T-helper 9 cell (primary cell): ENCODE results near the gene BLVRB.
"Not testable (repeated sequence)": the region's sequence is repeated elsewhere in the genome, so short reads cannot be mapped to it uniquely, and the experiment has no call there.

Experiments used
- DNase-seq: peaks from one replicate; pipeline ENCODE4 v3.0.0-alpha.2; 2020

The BLVRB gene

DNA sequence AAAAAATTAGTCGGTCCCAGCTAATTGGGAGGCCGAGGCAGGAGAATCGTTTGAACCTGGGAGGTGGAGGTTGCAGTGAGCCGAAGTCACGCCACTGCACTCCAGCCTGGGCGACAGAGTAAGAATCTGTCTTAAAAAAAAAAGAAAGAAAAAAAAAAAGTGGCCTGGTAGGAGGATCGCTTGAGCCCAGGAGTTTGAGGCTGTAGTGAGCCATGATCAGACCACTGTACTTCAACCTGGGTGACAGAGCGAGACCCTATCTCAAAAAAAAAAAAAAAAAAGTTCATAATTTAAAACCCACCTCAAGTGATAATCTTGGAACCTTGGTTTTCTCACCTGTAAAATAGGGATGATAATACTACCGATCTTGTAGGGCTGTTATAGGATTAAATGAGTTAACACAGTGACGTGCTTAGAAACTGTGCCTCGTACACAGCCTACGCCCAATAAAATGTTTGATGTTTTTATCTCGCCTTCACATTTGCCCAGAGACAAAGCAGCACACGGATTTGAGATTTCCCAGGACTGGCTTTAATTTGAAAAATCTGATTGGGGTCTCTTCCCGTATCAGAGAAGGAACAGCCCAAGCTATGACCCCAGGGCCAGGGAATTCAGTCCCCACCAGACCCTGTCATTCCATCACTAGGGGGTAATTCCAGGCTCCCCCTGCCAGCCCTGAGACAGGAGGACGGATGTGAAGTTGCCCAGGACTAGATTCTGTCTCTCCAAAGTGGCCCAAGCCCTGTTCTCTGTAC, 43.4 kb downstream of the BLVRB start:
- no peak for DNase-seq

DNA sequence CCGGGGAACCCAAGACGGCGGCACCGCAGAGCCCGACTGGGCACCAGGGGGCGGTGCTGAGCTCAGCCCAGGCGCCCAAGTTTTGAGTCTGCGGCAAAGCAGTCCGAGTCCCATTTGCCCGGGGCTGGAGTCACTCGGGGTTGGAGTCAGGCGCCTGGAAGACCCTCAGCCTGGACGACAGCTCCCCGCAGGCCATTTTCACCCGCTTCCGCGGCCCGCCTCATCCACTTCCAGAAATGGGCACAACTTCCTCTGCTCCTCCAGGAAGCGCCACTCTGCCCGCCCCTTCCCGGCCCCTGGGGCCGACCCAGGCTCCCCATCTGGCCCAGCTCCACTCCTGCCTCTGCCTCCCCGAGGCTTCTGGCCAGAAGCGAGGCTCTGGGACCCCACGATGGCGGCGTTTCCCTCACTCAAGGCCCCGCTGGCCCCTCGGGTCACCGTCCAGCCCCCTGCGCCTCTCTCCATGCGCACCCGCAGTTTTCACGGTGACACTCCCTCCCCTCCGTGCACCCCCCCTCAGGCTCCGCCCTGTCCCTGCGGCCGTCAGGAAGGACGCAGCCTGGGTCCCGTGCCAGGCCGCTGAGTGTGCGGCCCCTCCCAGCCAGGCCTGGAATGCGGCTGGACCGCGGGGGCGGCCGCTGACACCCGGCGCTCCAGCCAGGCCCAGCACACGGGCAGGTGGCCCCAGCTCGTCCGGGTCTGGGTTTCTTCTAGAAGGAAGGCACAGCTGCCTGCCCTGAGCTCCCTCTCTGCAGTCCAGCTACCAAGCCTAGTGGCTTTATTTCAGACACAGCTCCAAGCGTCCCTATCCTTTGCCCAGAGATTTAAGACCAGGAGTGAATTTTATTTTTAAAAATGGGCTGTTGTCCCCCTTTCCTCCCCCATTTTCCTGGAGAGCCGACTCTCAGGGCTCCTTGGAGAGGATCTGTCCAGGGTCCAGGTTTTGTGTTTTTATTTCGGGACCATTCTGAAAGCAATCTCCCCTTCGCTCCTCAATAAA, 44.5 kb downstream of the BLVRB start:
- DNase-seq = peak; percentile 62

GRCh38 chr19:40420451-40420765, 45.1 kb downstream of the BLVRB start:
- DNase-seq = no peak

DNA sequence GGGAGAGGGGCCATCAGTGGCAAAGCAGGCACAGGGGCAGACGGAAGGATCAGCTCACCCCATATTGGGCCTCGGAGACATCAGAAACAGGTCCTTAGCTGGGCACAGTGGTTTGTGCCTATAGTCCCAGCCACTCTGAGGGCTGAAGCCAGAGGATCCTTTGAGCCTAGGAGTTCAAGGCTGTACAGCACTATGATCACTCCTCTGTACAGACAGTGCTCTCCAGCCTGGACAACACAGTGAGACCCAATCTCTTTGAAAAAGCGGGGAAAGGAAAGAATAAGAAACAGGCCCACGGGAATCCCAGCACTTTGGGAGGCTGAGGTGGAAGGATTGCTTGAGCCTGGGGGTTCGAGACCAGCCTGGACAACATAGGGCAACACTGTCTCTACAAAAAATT, 45.8 kb downstream of the BLVRB start:
- DNase-seq = no peak

DNA sequence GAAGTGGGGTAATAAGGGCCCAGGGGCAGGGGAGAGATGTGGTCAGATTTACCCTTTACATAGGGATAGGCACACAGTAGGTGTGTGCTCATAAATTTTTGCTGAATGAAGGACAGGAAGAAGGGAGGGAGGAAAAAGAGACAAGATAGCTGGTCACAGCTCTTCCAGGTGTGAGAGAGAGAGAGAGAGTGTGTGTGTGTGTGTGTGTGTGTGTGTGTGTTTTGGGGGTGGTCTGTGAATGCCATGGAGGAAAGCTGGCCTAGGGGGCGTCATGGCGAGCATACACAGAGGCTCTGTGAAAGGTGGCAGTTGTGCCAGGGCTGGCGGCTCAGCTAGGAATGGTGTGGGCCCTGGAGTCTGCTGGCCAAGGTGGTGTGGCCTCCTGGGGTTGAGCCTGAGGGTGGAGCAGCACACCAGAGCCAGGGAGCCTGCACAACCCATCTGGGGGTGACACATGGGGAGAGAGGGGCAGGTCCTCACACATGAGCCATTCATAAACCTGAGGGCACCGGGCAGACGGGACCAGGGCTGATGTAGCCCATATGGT, 46.4 kb downstream of the BLVRB start:
- no peak for DNase-seq

DNA sequence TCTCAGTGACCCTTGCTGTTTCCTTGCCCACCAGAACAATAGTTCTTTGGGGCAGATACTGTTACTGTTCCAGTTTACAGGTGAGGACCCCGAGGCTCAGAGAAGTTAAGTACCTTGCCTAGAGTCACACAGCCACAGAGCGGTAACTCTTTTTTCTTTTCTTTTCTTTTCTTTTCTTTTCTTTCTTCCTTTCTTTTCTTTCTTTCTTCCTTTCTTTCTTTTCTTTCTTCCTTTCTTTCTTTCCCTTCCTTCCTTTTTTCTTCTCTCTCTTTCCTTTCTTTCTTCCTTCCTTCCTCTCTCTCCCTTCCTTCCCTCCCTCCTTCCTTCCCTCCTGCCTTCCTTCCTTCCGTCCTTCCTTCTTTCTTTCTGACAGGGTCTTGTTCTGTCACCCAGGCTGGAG, 47.5 kb downstream of the BLVRB start:
- DNase-seq = no peak

- no peak for DNase-seq
Observed at GRCh38 chr19:40417643-40417981, 47.9 kb downstream of the BLVRB start.

- no peak for DNase-seq
Observed at GRCh38 chr19:40416918-40417642, 48.5 kb downstream of the BLVRB start.

GRCh38 chr19:40415768-40416167, 49.8 kb downstream of the BLVRB start:
- no peak for DNase-seq

DNA sequence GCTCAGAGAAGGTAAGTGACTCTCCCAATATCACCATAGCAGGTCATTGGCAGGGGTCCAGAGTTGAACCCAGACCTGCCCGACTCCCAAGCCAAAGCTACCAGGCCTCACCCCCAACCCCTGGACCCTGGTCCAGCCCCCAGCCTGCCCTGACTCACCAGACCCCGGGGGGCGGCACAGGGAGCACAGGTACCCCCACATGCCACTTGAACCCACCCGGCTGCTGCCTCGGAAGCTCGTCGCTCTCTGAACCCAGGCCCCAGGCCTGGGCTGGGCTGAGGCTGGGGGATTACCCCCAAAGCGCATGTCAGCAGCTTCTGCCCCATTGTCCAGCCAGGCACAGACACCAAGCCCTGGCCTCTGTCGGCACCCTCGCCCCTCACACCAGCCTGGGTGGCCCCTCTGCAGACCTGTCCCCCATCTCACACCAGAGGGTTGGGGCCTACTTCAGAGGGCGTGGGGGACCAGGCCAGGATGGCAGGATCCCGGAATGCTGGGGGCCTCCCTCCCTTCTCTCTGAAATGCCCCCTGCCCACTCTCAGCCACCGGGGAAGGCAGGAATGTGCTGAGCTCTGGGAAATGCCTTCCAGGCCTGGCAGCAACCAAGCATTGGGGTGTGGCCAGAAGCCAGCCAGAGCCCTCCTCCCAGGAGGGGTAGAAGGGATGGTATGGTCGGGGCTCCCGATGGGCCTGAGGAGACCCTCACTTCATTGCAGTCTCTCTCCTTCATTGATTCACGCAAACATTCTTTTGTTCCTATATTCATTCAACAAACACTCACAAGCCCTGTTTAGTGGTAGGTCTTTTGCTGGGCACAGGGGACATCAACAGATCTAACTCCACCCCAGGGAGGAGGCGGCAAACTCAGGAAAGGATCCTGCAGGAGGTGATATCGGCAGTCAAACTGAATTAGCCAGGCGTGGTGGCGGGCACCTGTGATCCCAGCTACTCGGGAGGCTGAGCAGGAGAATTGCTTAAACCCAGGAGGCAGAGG, 50.7 kb downstream of the BLVRB start:
- no peak for DNase-seq

DNA sequence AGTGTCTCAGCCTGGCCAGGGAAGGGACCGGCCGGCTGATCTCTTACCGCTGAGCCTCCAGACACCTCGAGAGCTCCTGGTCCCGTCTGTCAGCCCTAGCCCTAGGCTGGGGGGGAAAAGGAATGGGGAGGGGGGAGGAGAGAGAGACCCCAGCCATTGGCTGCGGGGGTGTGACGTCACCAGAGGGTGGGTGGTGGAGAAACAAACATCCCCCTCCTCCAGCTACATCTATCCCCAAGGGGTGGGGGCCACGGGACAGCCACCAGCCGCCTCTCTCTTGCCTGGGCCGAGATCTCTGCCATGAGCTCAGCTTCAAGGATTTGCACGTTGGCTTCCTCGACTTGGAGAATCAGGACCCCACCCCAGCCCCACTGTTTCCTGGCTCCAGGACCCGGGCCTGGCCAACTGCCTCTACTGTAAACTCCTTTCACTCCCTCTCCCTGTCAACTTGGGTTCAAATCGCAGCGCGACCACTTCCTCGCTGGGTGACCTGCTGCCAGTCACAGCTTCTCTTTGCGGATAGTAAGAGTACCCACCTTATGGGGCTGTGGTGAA, 52.2 kb downstream of the BLVRB start, which contains the start of gene PRX:
TSS of gene PRX (minus strand) at position 88 of the 555 bp plus-strand sequence. CDS start 5,446 bp downstream, outside the sequence.
- no peak for DNase-seq

- DNase-seq = no peak
Observed at GRCh38 chr19:40412866-40413265, 52.7 kb downstream of the BLVRB start.

DNA sequence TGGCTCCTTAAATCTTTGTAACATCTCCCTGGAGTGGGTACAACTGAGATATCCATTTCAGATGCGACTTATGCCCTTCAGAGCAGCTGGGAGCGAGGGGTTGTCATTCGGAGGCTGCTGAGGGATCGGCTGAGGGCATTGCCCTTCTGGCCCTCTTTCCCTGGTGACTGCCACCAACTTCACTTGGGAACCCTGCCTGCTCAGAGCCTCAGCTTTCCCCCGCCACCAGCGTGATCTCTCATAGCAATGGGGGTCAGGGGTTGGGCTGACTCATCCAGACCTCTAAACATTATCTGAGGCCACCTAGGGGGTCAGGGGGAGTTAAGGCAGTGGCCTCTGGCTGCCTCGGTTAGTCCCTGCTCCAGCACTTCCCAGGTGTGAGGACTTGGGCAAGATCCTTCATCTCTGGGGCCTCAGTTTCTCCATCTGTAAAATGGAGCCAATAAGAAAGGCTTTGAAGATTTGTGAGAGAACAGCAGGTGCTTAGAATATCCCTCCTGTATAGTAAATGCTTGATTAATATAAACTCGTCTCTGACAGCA, 53.5 kb downstream of the BLVRB start:
- DNase-seq = no peak

- no peak for DNase-seq
Observed at GRCh38 chr19:40411125-40411842, 54.3 kb downstream of the BLVRB start.

DNA sequence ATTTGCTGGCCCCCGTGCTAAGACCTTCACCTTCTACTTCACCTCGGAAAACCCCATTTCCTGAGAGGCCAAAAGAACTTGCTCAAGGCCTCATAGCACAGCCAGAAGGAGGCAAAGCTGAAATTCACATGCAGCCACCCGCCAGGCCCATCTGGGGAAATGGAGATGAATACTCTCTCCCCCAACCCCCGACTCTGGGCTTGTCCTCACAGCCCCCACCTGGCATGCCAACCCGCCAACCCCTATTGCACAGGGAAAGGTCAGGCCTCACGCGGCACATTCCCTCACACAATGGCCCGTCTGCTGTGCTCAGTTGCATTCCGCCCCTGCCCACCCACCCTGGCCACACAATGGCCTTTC, 55.5 kb downstream of the BLVRB start:
- no peak for DNase-seq

- DNase-seq = not testable (repeated sequence)
Observed at GRCh38 chr19:40408598-40408925, 57.0 kb downstream of the BLVRB start.

- no peak for DNase-seq
Observed at GRCh38 chr19:40407714-40408597, 57.6 kb downstream of the BLVRB start.

GRCh38 chr19:40403262-40403984, 62.1 kb downstream of the BLVRB start:
- DNase-seq = peak; percentile 75

GRCh38 chr19:40400559-40400958, 65.0 kb downstream of the BLVRB start:
- DNase-seq = no peak
